A673 (cell line): ENCODE results near the gene PYROXD2.

Source experiments
- EZH2 ChIP-seq: fragments of 200-600 bp; sonication (generic); IDR thresholded peaks from 2 replicates; pipeline ENCODE4 v1.6.1; 2017; ENCODE audit warnings: borderline replicate concordance, low read depth, mild to moderate bottlenecking, mixed read lengths, antibody characterized with exemption, low read length; ENCODE audit not compliant: poor library complexity, severe bottlenecking
- TF ChIP-seq, protein P1 (sequence below): fragments of 300-800, 200-600 bp; sonication (generic); conservative IDR thresholded peaks from 2 replicates; pipeline ENCODE4 v1.5.1; 2017; ENCODE audit warnings: low read depth, mild to moderate bottlenecking, antibody characterized with exemption, low read length, moderate library complexity, mixed read lengths

DNA sequence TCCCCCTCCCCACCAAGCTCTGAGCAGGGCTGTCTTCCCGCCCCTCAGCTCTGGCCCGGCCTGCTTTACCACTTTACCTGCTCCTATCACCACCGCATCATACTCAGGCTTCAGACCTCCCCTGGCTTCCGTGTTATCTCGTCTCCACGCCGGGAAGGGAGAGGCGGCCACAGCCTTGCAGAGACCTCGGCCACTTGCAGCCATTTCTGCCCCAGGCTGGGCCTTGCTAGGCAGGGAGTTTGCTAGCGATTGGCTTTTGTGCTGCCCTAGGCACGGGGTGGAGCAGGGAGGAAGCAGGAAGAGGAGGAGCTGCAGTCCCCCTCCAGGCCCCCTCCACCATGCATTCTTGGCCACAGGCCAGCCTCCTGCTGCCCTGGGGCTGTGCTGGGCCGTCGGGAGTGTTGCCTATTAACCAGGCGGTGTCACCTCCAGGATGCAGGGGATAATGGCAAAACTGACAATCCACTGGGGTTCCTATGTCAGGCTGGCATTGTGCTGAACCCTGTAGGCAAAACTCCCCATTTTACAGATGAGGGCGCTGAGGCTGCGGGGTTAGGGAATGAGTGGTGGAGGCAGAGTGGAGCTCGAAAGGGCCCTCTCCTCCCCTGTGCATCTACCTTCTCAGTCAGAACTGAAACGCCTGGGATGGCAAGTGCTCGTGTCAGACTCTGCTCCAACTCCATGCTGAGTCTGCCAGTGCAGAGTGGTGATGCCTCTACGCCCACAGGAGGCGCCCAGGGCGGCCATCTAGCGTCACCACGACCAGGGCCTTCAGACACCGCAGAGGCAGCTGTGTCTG, at the start of gene PYROXD2:
- TF ChIP-seq, protein P1, sequence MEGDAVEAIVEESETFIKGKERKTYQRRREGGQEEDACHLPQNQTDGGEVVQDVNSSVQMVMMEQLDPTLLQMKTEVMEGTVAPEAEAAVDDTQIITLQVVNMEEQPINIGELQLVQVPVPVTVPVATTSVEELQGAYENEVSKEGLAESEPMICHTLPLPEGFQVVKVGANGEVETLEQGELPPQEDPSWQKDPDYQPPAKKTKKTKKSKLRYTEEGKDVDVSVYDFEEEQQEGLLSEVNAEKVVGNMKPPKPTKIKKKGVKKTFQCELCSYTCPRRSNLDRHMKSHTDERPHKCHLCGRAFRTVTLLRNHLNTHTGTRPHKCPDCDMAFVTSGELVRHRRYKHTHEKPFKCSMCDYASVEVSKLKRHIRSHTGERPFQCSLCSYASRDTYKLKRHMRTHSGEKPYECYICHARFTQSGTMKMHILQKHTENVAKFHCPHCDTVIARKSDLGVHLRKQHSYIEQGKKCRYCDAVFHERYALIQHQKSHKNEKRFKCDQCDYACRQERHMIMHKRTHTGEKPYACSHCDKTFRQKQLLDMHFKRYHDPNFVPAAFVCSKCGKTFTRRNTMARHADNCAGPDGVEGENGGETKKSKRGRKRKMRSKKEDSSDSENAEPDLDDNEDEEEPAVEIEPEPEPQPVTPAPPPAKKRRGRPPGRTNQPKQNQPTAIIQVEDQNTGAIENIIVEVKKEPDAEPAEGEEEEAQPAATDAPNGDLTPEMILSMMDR = no peak
- TF ChIP-seq EZH2 = no peak
